Large intestine (tissue), 3 donors: ENCODE measurements around the gene ISCU. TPM values are rescaled to one million over a fixed set of nuclear protein-coding genes. Genes with fewer than 3 reads are reported as not detected.

ENCODE experiments used
- DNase-seq, 2 donors: peaks; one replicate each; pipeline versions ENCODE4 v3.0.0 to v3.0.0-alpha.2; 2013
- H3K27ac ChIP-seq: one replicate; pipeline ENCODE4 v1.5.1; 2013; ENCODE audit warnings: low read length
- H3K27me3 ChIP-seq: 2 replicates; pipeline ENCODE4 v1.6.1; 2013; ENCODE audit warnings: low read length; ENCODE audit not compliant: control insufficient read depth, insufficient read depth
- H3K36me3 ChIP-seq: 2 replicates; pipeline ENCODE4 v1.6.1; 2013; ENCODE audit warnings: low read length; ENCODE audit not compliant: control insufficient read depth, insufficient read depth
- H3K4me1 ChIP-seq: one replicate; pipeline ENCODE4 v1.6.1; 2013; ENCODE audit warnings: low read length; ENCODE audit not compliant: control insufficient read depth, insufficient read depth
- H3K4me3 ChIP-seq: one replicate; pipeline ENCODE4 v1.5.1; 2013; ENCODE audit warnings: low read length
- H3K9me3 ChIP-seq: one replicate; pipeline ENCODE4 v1.6.1; 2013; ENCODE audit warnings: mild to moderate bottlenecking, low read depth, low read length, moderate library complexity; ENCODE audit not compliant: control insufficient read depth
- WGBS: methylation state at CpG from one replicate; pipeline ENCODE4 v1.1.5; 2013; ENCODE audit warnings: low lambda C conversion rate; ENCODE audit not compliant: insufficient coverage; 5-methylcytosine and 5-hydroxymethylcytosine counted together
- polyA plus RNA-seq: library from polyadenylated mRNA; unstranded; fragments of 120-200 nt; gene quantifications from one replicate; pipeline ENCODE4 v1.2.1, GENCODE V29; 2013

ISCU gene
- polyA plus RNA-seq, 1 donor = 103 TPM

DNA sequence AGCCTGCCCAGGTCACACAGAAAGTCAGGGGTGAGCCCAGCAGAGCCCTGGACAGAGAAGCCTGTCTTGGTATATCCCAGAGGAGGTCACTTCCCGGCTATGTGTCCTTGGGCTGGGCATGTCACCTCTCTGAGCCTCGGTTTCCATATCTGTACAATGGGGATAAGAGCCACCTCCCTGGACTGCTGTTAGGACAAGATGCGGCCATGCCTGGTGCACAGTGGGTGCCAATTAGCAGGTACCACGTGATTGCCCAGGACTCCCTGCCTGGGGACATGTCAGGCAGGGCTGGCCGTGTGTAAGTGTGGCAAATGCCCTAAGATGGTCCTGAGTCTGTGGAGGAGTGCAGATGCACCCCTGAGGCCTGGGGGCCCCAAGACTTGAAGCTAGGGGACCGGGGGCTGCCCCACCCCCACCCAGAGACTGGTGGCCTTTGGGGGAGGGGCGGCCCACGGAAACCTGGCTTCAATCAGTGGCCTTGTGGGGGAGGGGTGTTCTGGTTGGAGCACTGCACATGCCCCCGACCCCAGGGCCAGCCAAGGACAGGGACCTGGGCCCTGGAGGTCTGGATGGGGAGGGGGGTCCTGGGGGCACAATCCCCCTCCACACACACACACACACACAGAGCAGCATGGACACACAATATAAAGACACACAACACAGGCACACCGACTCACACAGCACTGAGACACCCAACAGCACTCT, 34.6 kb downstream of the ISCU start:
- no peak for DNase-seq
- Histone ChIP-seq H3K27me3 (no peaks in the 10 kb centered on the region), H3K36me3 (no peaks in the 10 kb centered on the region), H3K27ac (no peak overlapping the region), H3K4me3 (peak overlapping the region; percentile 39), H3K9me3 (no peaks in the 10 kb centered on the region), H3K4me1 (no peaks in the 10 kb centered on the region)
- WGBS = no CpG with 5 or more reads among the region's 10 CpGs

DNA sequence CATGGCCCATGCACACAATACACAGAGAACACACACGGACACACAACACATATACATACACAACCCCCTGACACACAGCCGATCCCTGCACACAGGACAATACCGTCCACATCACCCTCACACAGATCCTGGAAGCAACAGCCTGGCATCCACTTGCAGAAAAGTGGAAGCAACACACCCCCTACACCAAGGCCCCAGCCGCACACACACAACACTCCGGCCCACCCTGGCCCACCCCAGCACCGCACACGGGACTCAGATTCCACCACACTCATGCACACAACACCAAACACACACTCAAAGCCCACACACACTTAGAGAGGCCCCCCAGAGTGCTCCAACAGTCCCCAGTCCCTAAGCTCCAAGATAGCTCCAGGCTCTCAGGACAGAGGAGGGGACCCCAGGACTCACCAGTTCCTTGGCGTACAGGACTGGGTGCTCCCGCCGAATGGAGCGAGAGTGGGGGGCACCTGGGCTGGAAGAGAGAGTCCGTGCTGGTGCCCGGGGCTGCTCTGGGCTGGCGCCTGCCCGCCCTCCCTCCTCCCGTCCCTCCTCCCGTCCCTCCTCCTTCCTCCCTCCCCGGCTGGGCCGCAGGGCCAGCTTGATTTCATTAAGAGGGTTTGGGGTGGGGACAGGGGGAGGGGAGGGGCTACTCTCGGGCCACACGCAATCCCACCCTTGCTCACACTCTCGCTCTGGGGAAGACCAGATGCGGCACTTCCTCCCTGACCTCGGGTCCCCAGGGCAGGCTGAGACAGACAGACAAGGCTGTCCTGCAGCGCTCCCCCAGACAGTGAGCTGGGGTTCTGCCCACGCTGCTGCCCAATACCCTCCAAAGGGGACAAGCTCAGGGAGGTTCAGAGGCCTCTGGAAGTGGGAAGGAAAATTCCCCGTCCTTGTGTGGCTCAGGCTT, 35.4 kb downstream of the ISCU start, which contains the start of gene TMEM119:
Gene TMEM119 (minus strand): TSS at position 526 of the 913 bp plus-strand sequence. CDS start 5,701 bp downstream, outside the sequence.
- H3K27me3 ChIP-seq = no peaks in the 10 kb centered on the region
- peak in 1 of 2 donors; percentile 29 for DNase-seq
- WGBS = no CpG with 5 or more reads among the region's 27 CpGs
- H3K4me3 ChIP-seq = peak within 1 kb of the TSS; percentile 39
- no peaks in the 10 kb centered on the region for H3K36me3 ChIP-seq
- no peaks in the 10 kb centered on the region for H3K9me3 ChIP-seq
- peak within 1 kb of the TSS; percentile 33 for H3K27ac ChIP-seq
- no peaks in the 10 kb centered on the region for H3K4me1 ChIP-seq

DNA sequence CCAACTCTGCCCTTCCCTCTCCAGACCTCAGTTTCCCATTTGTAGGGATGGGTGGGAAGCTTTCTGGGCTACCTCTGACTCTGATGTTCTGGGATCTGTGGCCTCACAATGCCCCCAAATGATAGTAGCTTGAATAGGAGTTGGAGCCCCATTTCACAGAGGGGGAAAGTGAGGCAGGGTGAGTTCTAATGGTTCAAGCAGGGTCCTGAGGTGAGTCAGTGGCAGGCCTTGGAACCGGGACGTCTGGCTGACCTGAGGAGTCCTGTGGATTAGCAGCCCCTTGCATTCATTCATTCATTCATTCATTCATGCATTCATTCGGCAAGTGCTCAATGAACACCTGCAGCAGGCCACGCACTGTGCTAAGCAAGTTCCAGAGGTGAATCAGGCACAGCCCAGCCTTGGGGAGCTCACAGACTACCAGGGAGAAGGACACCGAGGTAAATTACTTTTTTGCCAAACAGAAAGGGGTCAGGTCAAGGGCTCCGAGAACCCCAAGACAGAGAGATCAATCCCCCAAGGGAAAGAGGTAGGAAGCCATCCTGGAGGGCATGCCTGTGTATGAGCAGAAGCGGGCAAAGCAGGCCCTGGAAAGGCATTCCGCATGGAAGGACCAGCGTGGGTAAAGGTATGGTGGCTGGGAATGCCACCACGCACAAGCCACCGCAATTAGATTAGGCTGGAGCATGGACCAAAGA, 36.3 kb downstream of the ISCU start:
- H3K36me3 ChIP-seq = no peaks in the 10 kb centered on the region
- H3K27me3 ChIP-seq = no peaks in the 10 kb centered on the region
- no peak overlapping the region for H3K4me3 ChIP-seq
- H3K9me3 ChIP-seq = no peaks in the 10 kb centered on the region
- H3K27ac ChIP-seq = peak overlapping the region; percentile 2
- no peak for DNase-seq
- no CpG with 5 or more reads among the region's 11 CpGs for WGBS
- H3K4me1 ChIP-seq = no peaks in the 10 kb centered on the region

DNA sequence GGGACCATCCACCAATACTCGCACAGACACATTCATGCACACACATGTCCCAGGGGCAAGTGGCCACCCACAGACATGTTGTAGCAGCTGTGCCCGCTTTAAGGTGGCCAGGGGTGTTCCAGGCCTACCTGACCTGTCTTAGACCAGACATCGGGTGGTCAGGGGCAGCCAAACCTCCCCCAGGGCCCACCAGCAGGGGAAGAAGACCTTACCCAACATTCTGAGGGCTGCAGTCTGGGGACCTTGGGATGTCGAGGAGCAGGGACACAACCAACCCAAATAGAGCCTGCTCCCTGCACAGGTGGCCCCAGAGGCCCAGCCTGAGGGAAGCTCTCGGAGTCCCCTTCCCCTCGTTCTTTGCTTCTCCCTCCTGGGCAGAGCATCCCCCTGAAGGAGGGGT, 37.1 kb downstream of the ISCU start:
- H3K27me3 ChIP-seq = no peaks in the 10 kb centered on the region
- no peaks in the 10 kb centered on the region for H3K4me1 ChIP-seq
- H3K9me3 ChIP-seq = no peaks in the 10 kb centered on the region
- H3K4me3 ChIP-seq = no peak overlapping the region
- DNase-seq = no peak
- WGBS = no CpG with 5 or more reads among the region's 6 CpGs
- no peaks in the 10 kb centered on the region for H3K36me3 ChIP-seq
- no peak overlapping the region for H3K27ac ChIP-seq

DNA sequence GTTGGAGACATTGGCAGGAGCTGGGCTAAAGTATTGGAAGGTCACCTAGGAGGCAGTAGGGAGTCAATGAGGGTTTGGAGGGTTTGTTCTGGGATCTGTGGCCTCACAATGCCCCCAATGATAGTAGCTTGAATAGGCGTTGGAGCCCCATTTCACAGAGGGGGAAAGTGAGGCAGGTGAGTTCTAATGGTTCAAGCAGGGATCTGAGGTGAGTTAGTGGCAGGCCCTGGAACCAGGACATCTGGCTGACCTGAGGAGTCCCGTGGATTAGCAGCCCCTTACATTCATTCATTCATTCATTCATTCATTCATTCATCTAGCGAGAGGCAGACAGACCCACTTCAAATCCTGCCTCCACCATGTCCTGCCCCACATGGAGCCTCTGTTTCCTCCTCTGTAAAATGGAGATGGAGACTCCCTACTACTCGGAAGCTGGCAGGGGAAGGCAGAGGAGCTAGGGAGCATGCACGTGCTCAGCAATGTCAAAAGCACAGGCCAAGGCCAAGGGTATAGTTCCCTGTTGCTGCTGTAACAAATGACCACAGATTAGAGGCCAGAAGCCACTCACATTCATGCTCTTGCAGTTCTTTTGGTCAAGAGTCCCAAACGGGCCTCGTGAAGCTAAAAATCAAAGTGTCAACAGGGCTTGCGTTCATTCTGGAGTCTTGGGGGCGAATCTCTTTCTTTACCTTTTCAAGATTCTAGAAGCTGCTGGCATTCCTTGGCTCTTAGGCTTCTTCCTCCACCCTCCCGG, 37.7 kb downstream of the ISCU start:
- no peaks in the 10 kb centered on the region for H3K27me3 ChIP-seq
- DNase-seq = no peak
- WGBS = 40% methylated on average over 1 of the region's 10 CpGs

DNA sequence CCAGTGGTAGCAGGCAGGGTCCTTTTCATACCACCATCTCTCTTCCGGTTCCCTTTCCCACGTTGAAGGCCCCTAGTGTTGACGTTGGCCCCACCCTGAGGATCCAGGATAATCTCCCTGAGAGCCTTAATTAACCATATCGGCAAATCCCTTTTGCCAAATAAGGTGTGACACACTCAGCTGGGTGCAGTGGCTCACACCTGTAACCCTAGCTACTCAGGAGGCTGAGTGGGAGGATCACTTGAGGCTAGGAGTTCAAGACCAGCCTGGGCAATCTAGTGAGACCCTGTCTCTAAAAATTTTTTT, 38.3 kb downstream of the ISCU start:
- no peak overlapping the region for H3K4me3 ChIP-seq
- no peaks in the 10 kb centered on the region for H3K27me3 ChIP-seq
- no peaks in the 10 kb centered on the region for H3K4me1 ChIP-seq
- no peak for DNase-seq
- no CpG with 5 or more reads among the region's 4 CpGs for WGBS
- H3K9me3 ChIP-seq = peaks cover 2% of the 10 kb centered on the region
- no peak overlapping the region for H3K27ac ChIP-seq
- H3K36me3 ChIP-seq = no peaks in the 10 kb centered on the region

More for the DNA sequence above, 37.7 kb downstream of the ISCU start:
- Histone ChIP-seq H3K4me1 (no peaks in the 10 kb centered on the region), H3K4me3 (no peak overlapping the region), H3K27ac (no peak overlapping the region), H3K36me3 (no peaks in the 10 kb centered on the region), H3K9me3 (no peaks in the 10 kb centered on the region)

DNA sequence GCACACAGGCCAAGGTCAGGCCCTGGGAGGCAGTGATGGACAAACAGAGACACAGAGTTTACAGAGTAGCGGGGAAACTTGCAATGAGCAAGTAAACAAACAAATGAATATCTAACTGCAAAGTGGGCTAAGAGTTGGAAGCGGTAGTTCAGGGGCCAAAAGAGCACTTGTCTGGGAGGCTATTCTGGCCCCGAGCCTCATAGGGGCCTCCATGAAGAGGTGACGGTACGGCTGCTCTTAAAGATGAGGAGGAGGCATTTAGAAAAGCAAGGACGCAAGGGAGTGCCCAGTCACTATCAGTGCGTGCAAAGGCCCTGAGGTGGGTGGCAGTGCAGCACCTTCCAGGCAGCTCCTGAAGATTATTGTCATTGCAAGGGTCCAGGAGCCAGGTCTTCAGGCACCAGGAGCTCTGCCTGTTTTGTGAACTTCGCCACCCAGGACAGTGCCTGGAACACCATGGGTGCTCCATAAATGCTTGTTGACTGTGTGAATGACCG, 39.9 kb downstream of the ISCU start:
- H3K9me3 ChIP-seq = peaks cover 7% of the 10 kb centered on the region
- WGBS = no CpG with 5 or more reads among the region's 9 CpGs
- no peak overlapping the region for H3K27ac ChIP-seq
- H3K4me3 ChIP-seq = no peak overlapping the region
- H3K27me3 ChIP-seq = no peaks in the 10 kb centered on the region
- DNase-seq = no peak
- no peaks in the 10 kb centered on the region for H3K4me1 ChIP-seq
- no peaks in the 10 kb centered on the region for H3K36me3 ChIP-seq

DNA sequence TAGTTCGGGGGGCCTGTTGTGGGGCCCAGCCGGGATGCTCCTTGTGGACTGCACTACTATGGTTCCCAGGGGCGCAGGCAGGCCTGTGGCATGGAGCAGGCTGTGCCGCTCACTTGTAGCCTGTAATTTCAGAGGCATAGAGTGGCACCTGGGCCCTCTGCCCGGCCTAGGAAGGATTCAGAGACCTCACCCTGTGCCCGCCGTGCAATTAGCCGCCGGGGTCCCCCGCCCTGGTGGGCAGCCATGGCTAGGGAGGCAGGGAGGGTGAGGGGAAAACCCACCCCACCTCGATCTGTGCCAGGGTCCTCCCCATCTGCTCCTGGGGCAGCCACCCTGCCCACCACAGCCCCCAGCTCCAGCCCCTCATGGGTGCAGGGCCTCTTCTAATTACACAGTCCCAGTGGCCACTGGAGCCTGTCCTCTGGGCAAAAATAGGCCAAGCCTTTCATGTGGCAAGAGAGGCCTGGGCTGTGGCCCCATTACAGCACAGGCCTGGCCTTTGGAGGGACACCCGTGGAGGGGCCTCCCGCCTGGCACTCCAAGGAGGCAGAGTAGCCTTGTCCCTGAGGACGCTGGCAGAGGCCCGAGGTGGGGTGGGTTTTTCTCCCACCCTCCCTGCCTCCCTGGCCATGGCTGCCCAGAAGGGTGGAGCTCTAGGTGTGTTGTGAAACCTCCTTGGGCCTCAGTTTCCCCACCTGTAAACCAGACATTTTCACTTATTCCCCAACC, 40.7 kb downstream of the ISCU start:
- no peak for DNase-seq
- Histone ChIP-seq H3K4me1 (no peaks in the 10 kb centered on the region), H3K27ac (no peak overlapping the region), H3K9me3 (peaks cover 7% of the 10 kb centered on the region), H3K4me3 (no peak overlapping the region), H3K36me3 (no peaks in the 10 kb centered on the region), H3K27me3 (no peaks in the 10 kb centered on the region)
- no CpG with 5 or more reads among the region's 15 CpGs for WGBS

DNA sequence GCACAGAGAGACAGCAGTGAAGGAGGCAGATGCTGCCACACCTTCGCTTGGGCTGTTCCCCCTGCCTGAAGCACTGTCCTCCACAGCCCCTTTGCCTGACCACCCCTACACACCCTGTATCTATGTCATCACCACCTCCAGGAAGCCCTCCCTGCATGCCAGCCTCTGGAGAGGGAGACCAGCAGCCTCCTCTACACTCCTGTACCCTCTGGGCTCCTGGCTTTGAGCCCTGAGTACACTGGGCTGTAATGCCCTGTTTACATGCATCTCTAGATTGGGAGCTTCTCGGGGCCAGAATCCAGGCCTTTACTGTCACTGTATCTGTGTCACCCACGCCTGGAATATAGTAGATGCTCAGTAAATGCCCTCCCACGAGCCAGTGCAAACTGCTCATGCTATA, 41.3 kb downstream of the ISCU start:
- Histone ChIP-seq H3K4me3 (no peak overlapping the region), H3K27ac (no peak overlapping the region), H3K4me1 (no peaks in the 10 kb centered on the region), H3K9me3 (peaks cover 7% of the 10 kb centered on the region), H3K36me3 (no peaks in the 10 kb centered on the region), H3K27me3 (no peaks in the 10 kb centered on the region)
- no CpG with 5 or more reads among the region's 4 CpGs for WGBS
- no peak for DNase-seq
